ENCODE data around the gene WWC1.

DNA sequence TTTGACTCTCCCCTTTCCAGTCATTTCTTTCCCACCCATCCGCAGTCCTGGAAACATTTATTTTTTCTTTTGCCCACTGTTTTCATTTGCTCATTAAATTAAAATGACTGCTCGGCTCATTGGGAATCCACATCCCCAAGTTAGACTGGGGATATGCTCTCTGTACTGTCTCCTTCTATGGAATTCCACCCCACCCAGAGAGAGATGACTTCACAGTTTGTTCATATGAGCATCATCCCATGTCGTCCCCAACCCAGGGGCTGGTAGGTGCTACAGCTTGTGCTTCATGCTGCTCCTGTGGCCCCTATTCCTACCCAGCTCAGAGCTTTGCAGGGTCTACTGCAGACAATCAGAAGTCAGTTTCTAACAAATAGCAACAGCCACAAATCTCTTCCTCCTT lies 178.4 kb downstream of the WWC1 start:
- TF ChIP-seq EZH2phosphoT487 (IDR thresholded peaks at IDR 0.05; ENCODE audit: low read length) (no peak), EZH2 (optimal IDR thresholded peaks at IDR 0.05; ENCODE audit: low read depth, low read length) (no peak)
- TF ChIP-seq, protein P1, sequence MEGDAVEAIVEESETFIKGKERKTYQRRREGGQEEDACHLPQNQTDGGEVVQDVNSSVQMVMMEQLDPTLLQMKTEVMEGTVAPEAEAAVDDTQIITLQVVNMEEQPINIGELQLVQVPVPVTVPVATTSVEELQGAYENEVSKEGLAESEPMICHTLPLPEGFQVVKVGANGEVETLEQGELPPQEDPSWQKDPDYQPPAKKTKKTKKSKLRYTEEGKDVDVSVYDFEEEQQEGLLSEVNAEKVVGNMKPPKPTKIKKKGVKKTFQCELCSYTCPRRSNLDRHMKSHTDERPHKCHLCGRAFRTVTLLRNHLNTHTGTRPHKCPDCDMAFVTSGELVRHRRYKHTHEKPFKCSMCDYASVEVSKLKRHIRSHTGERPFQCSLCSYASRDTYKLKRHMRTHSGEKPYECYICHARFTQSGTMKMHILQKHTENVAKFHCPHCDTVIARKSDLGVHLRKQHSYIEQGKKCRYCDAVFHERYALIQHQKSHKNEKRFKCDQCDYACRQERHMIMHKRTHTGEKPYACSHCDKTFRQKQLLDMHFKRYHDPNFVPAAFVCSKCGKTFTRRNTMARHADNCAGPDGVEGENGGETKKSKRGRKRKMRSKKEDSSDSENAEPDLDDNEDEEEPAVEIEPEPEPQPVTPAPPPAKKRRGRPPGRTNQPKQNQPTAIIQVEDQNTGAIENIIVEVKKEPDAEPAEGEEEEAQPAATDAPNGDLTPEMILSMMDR (IDR thresholded peaks at IDR 0.05; ENCODE audit: low read length), result no peak
